HCT116 (cell line): ENCODE measurements around the gene WIPI1. TPM values are rescaled to one million over a fixed set of nuclear protein-coding genes. Genes with fewer than 3 reads are reported as not detected.
A peak's percentile ranks its signal among the peaks of the same experiment; 100 is the strongest.

ENCODE experiments used
- ATAC-seq: fragments of 200-7000 bp; cut with Tn5 transposase; 2 replicates; pipeline ENCODE4 v1.9.1; 2020; ENCODE audit warnings: mild to moderate bottlenecking, moderate library complexity
- BruUV-seq: library from RNA; stranded (reverse); fragments of 400-500 nt; replicated peaks from 2 replicates; lab custom pipeline; 2021; lab: Mats Ljungman, UMichigan
- CTCF ChIA-PET: fragments of 300-600 bp; sonication (Branson Sonifier 250); formaldehyde crosslinking; loops from one replicate; lab custom pipeline; 2021; ENCODE audit warnings: antibody characterized with exemption; lab: Charles Lee
- POLR2A ChIA-PET: fragments of 300-600, 350-600 bp; sonication (Branson Sonifier 250); formaldehyde crosslinking; loops from one replicate; lab custom pipeline; 2021; ENCODE audit warnings: antibody characterized with exemption; lab: Charles Lee
- RAD21 ChIA-PET, 2 experiments: fragments of 300-600 bp; sonication (Branson Sonifier 250); formaldehyde crosslinking; loops; one replicate each; lab custom pipeline; 2023; ENCODE audit warnings: low total read pairs in 2 of 2; ENCODE audit not compliant: uncharacterized antibody in 2 of 2, unreplicated experiment in 2 of 2, low non-redundant PET in 1 of 2; lab: Charles Lee
- DNase-seq: peaks from one replicate; pipeline ENCODE4 v3.0.0-alpha.2; 2010; ENCODE audit warnings: low read depth, low spot score
- H2AFZ ChIP-seq: fragments of 200-600 bp; shearing (Covaris generic), sonication (generic); 2 replicates; pipeline ENCODE4 v1.6.1; 2017; ENCODE audit warnings: low read depth, mixed run types, mixed read lengths, antibody characterized with exemption, low read length; ENCODE audit not compliant: poor library complexity, severe bottlenecking
- H3K27ac ChIP-seq: 2 replicates; pipeline ENCODE4 v1.5.1; 2012; ENCODE audit warnings: low read depth, low read length
- H3K27me3 ChIP-seq: fragments of 200-600 bp; sonication (generic); 2 replicates; pipeline ENCODE4 v1.6.1; 2016; ENCODE audit warnings: mixed run types, low read length, mixed read lengths; ENCODE audit not compliant: insufficient read depth
- H3K36me3 ChIP-seq, 2 experiments: fragments of 200-500 bp in 1 of 2; fragments of 200-600 bp in 1 of 2; sonication (Bioruptor generic) in 1 of 2; sonication (generic) in 1 of 2; 2 replicates each; pipeline versions ENCODE4 v1.5.1 to v1.6.1; 2014 to 2016; ENCODE audit warnings: low read length in 2 of 2, inconsistent platforms in 1 of 2, mixed read lengths in 1 of 2, mixed run types in 1 of 2; ENCODE audit not compliant: insufficient read depth in 2 of 2, control insufficient read depth in 1 of 2
- H3K4me1 ChIP-seq, 2 experiments: fragments of 200-600 bp in 1 of 2; sonication (generic) in 1 of 2; 2 replicates each; pipeline versions ENCODE4 v1.5.1 to v1.6.1; 2012 to 2017; ENCODE audit warnings: low read length in 2 of 2, inconsistent platforms in 1 of 2, mild to moderate bottlenecking in 1 of 2, mixed read lengths in 1 of 2, mixed run types in 1 of 2, moderate library complexity in 1 of 2; ENCODE audit not compliant: insufficient read depth in 2 of 2, control insufficient read depth in 1 of 2
- H3K4me2 ChIP-seq: fragments of 200-600 bp; sonication (generic); 2 replicates; pipeline ENCODE4 v1.6.1; 2017; ENCODE audit warnings: mixed run types, low read length, mixed read lengths
- H3K4me3 ChIP-seq, 2 experiments: fragments of 200-600 bp in 1 of 2; sonication (generic) in 1 of 2; replicated peaks in 1 of 2; 2 replicates each; pipeline ENCODE4 v1.5.1; 2011 to 2016; ENCODE audit warnings: low read length in 2 of 2, control low read depth in 1 of 2, low read depth in 1 of 2, mild to moderate bottlenecking in 1 of 2, mixed read lengths in 1 of 2, mixed run types in 1 of 2
- H3K79me2 ChIP-seq: fragments of 200-600 bp; sonication (generic); 2 replicates; pipeline ENCODE4 v1.6.1; 2017; ENCODE audit warnings: mild to moderate bottlenecking, mixed run types, low read length, moderate library complexity, mixed read lengths; ENCODE audit not compliant: insufficient read depth
- H3K9ac ChIP-seq: fragments of 200-600 bp; sonication (generic); 2 replicates; pipeline ENCODE4 v1.6.1; 2016; ENCODE audit warnings: low read length, mixed read lengths
- H3K9me2 ChIP-seq: fragments of 200-600 bp; sonication (generic), shearing (Covaris generic); 2 replicates; pipeline ENCODE4 v1.6.1; 2017; ENCODE audit warnings: mixed run types, mild to moderate bottlenecking, moderate library complexity; ENCODE audit not compliant: insufficient read depth
- H3K9me3 ChIP-seq, 2 experiments: fragments of 200-500 bp in 1 of 2; fragments of 200-600 bp in 1 of 2; sonication (Bioruptor generic) in 1 of 2; sonication (generic) in 1 of 2; 2 replicates each; pipeline ENCODE4 v1.6.1; 2014 to 2017; ENCODE audit warnings: low read length in 2 of 2, mixed read lengths in 2 of 2, inconsistent platforms in 1 of 2, low read depth in 1 of 2, mild to moderate bottlenecking in 1 of 2, mixed run types in 1 of 2, moderate library complexity in 1 of 2; ENCODE audit not compliant: control insufficient read depth in 1 of 2, insufficient read depth in 1 of 2
- H4K20me1 ChIP-seq: fragments of 200-600 bp; sonication (generic), shearing (Covaris generic); 2 replicates; pipeline ENCODE4 v1.6.1; 2017; ENCODE audit warnings: mixed run types, mild to moderate bottlenecking, moderate library complexity; ENCODE audit not compliant: insufficient read depth
- CBX3 ChIP-seq: IDR thresholded peaks from 2 replicates; pipeline ENCODE4 v1.6.1; 2012; ENCODE audit warnings: low read depth
- CEBPB ChIP-seq: IDR thresholded peaks from 2 replicates; pipeline ENCODE4 v1.6.1; 2012; ENCODE audit warnings: low read depth
- ELF1 ChIP-seq: IDR thresholded peaks from 2 replicates; pipeline ENCODE4 v1.6.1; 2012; ENCODE audit warnings: low read depth, borderline replicate concordance
- EZH2 ChIP-seq: fragments of 200-600 bp; sonication (generic); IDR thresholded peaks from 2 replicates; pipeline ENCODE4 v1.6.1; 2017; ENCODE audit warnings: antibody characterized with exemption, mixed run types
- EZH2phosphoT487 ChIP-seq: fragments of 200-600 bp; IDR thresholded peaks from 2 replicates; pipeline ENCODE4 v1.6.1; 2018; ENCODE audit warnings: antibody characterized with exemption, borderline replicate concordance
- POLR2AphosphoS5 ChIP-seq: IDR thresholded peaks from 2 replicates; pipeline ENCODE4 v1.6.1; 2011; ENCODE audit warnings: mild to moderate bottlenecking, low read depth, low read length, moderate library complexity
- RAD21 ChIP-seq: IDR thresholded peaks from 2 replicates; pipeline ENCODE4 v1.6.1; 2012; ENCODE audit warnings: low read depth, mild to moderate bottlenecking
- SP1 ChIP-seq: IDR thresholded peaks from 2 replicates; pipeline ENCODE4 v1.6.1; 2012; ENCODE audit warnings: low read depth
- YY1 ChIP-seq: IDR thresholded peaks from 2 replicates; pipeline ENCODE4 v1.6.1; 2011; ENCODE audit warnings: low read length, low read depth, moderate library complexity, mild to moderate bottlenecking; ENCODE audit not compliant: insufficient replicate concordance; ENCODE audit errors: extremely low read depth
- ZFX ChIP-seq: fragments of 450-650 bp; IDR thresholded peaks from 2 replicates; pipeline ENCODE4 v1.6.1; 2017
- ZNF274 ChIP-seq: fragments of 200-500 bp; sonication (Bioruptor generic); IDR thresholded peaks from 2 replicates; pipeline ENCODE4 v1.6.1; 2014; ENCODE audit warnings: mild to moderate bottlenecking, low read depth, low read length, inconsistent platforms
- intact Hi-C: fragments of 100-400 bp; cut with micrococcal nuclease; formaldehyde crosslinking; loops from 2 replicates; pipeline ENCODE4 v1.10.0; 2022
- total RNA-seq: library from RNA; stranded (reverse); gene quantifications from one replicate; pipeline ENCODE4 v1.2.1, GENCODE V29; 2021; ENCODE audit not compliant: unreplicated experiment
- TF ChIP-seq, protein P1 (sequence below): IDR thresholded peaks from 2 replicates; pipeline ENCODE4 v1.6.1; 2011; ENCODE audit warnings: mild to moderate bottlenecking, low read length, moderate library complexity; ENCODE audit not compliant: insufficient replicate concordance; ENCODE audit errors: extremely low read depth
- TF ChIP-seq, protein P2 (sequence below): IDR thresholded peaks from 2 replicates; pipeline ENCODE4 v1.6.1; 2012
- TF ChIP-seq, protein P3 (sequence below), 3 experiments: fragments of 200-600 bp in 1 of 3; sonication (generic) in 1 of 3; IDR thresholded peaks in 2 of 3; conservative IDR thresholded peaks in 1 of 3; 2 replicates each; pipeline ENCODE4 v1.5.1; 2012 to 2017; ENCODE audit warnings: low read depth in 2 of 3, low read length in 2 of 3, antibody characterized with exemption in 1 of 3, borderline replicate concordance in 1 of 3, control low read depth in 1 of 3, mild to moderate bottlenecking in 1 of 3, mixed read lengths in 1 of 3, mixed run types in 1 of 3, moderate library complexity in 1 of 3; ENCODE audit not compliant: insufficient read depth in 1 of 3
- TF ChIP-seq, protein P4 (sequence below): IDR thresholded peaks from 2 replicates; pipeline ENCODE4 v1.6.1; 2012

The WIPI1 gene
- total RNA-seq, 1 experiment from 2014 or later = 21.5 TPM

DNA sequence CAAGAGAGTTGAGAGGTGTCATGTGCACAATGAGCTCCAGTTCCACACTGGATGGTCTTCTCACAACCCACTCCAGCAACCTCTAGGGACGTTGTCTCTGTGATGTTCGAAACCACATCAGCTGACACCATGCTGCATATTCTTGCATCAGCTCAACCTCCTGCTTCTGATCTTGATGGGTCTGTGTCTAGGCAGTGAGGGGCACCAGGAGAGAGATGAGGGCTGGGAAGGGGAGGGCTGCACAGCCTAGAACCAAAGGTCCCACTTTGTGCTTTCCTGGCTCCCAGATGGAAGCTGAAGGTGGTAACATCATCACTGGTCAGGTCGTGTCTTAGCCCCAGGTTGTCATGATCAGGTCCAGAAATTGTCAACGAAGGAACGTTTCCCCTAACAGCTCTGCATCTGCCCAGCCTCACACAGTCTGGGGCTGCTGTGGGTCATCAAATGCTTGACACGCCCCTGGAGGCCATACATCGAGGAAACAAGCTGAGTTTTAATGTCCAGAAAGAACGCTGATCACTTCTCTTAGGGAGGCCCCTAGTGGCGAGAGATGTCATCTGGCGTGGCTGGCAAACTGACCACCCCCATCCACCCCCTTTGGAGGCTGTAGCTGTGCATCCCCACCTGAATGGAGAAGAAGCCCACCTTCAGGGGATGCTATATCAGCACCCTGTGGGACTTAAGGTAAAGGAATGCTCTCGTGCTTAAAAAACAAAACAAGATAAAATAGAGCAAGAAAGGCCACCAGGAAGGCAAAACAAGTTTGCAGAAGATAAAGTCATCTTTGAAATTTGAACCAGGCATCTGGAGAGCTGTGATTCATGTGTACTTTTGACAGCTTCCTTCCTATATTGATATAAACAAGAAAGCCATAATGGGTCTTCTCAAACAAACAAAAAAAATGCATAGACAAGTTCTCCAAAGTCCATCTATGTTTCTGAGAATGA lies 58.3 kb downstream of the WIPI1 start:
- ChIA-PET RAD21 (interaction anchor here (0.6 to 1.8 kb wide), 13 partner anchors 15 to 226 kb away, joined by 3 to 10 read pairs (median 6); partner anchors contain the start of genes AMZ2 (in 1 of the 2) and ARSG (in 1 of the 2)), POLR2A (interaction anchor here (0.6 to 3.0 kb wide), 8 partner anchors 11 to 281 kb away, joined by 3 to 17 read pairs (median 4); partner anchors contain the start of gene AMZ2), CTCF (interaction anchor here (0.5 to 2.9 kb wide), 38 partner anchors 8 to 474 kb away, joined by 3 to 41 read pairs (median 5); partner anchors contain the start of genes AMZ2, ARSG and WIPI1)
- Histone ChIP-seq H3K27me3 (no peaks in the 10 kb centered on the region), H3K9ac (no peak overlapping the region), H3K4me2 (peak overlapping the region; percentile 39), H3K4me1 (peaks cover 27 to 35% of the 10 kb centered on the region in 2 experiments), H2AFZ (peak overlapping the region; percentile 4), H3K9me2 (no peaks in the 10 kb centered on the region), H3K79me2 (no peaks in the 10 kb centered on the region)
- no TSS peak for BruUV-seq
- peak; percentile 94 for ATAC-seq
- TF ChIP-seq CBX3 (no peak), ELF1 (no peak), YY1 (peak; percentile 62), RAD21 (peak; percentile 99), CEBPB (no peak), ZFX (no peak), EZH2 (no peak), POLR2AphosphoS5 (0 out of 2 replicates have a peak, but pooled peaks have one; percentile 26), ZNF274 (no peak), EZH2phosphoT487 (no peak), SP1 (no peak)
- TF ChIP-seq, protein P1, sequence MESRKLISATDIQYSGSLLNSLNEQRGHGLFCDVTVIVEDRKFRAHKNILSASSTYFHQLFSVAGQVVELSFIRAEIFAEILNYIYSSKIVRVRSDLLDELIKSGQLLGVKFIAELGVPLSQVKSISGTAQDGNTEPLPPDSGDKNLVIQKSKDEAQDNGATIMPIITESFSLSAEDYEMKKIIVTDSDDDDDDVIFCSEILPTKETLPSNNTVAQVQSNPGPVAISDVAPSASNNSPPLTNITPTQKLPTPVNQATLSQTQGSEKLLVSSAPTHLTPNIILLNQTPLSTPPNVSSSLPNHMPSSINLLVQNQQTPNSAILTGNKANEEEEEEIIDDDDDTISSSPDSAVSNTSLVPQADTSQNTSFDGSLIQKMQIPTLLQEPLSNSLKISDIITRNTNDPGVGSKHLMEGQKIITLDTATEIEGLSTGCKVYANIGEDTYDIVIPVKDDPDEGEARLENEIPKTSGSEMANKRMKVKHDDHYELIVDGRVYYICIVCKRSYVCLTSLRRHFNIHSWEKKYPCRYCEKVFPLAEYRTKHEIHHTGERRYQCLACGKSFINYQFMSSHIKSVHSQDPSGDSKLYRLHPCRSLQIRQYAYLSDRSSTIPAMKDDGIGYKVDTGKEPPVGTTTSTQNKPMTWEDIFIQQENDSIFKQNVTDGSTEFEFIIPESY = peak; percentile 9
- TF ChIP-seq, protein P2, sequence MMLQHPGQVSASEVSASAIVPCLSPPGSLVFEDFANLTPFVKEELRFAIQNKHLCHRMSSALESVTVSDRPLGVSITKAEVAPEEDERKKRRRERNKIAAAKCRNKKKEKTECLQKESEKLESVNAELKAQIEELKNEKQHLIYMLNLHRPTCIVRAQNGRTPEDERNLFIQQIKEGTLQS = no peak
- TF ChIP-seq, protein P3, sequence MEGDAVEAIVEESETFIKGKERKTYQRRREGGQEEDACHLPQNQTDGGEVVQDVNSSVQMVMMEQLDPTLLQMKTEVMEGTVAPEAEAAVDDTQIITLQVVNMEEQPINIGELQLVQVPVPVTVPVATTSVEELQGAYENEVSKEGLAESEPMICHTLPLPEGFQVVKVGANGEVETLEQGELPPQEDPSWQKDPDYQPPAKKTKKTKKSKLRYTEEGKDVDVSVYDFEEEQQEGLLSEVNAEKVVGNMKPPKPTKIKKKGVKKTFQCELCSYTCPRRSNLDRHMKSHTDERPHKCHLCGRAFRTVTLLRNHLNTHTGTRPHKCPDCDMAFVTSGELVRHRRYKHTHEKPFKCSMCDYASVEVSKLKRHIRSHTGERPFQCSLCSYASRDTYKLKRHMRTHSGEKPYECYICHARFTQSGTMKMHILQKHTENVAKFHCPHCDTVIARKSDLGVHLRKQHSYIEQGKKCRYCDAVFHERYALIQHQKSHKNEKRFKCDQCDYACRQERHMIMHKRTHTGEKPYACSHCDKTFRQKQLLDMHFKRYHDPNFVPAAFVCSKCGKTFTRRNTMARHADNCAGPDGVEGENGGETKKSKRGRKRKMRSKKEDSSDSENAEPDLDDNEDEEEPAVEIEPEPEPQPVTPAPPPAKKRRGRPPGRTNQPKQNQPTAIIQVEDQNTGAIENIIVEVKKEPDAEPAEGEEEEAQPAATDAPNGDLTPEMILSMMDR (IDR thresholded peaks at IDR 0.05 in 2 of 3, conservative IDR thresholded peaks at IDR 0.05 in 1 of 3; ENCODE audit: borderline replicate concordance in 1 of 3, insufficient read depth in 1 of 3, low read depth in 2 of 3, low read length in 2 of 3) = peak; percentile 97 to 99 (median 99)
- TF ChIP-seq, protein P4, sequence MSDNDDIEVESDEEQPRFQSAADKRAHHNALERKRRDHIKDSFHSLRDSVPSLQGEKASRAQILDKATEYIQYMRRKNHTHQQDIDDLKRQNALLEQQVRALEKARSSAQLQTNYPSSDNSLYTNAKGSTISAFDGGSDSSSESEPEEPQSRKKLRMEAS = peak; percentile 26
- TF ChIP-seq, all 23 proteins: peak for 6
- Histone ChIP-seq H3K9me3 (no peaks in the 10 kb centered on the region; a peak in 1 of 4 replicates), H3K4me3 (no peak overlapping the region), H4K20me1 (no peaks in the 10 kb centered on the region), H3K27ac (peak overlapping the region; percentile 43), H3K36me3 (no peaks in the 10 kb centered on the region)
- intact Hi-C loops = loop anchor here (1.0 kb wide), 1 partner anchor 136 kb away; no protein-coding TSS in a partner anchor
- DNase-seq = peak; percentile 72
